ENCODE results near the gene HOXD13.

HOXD13 gene

DNA sequence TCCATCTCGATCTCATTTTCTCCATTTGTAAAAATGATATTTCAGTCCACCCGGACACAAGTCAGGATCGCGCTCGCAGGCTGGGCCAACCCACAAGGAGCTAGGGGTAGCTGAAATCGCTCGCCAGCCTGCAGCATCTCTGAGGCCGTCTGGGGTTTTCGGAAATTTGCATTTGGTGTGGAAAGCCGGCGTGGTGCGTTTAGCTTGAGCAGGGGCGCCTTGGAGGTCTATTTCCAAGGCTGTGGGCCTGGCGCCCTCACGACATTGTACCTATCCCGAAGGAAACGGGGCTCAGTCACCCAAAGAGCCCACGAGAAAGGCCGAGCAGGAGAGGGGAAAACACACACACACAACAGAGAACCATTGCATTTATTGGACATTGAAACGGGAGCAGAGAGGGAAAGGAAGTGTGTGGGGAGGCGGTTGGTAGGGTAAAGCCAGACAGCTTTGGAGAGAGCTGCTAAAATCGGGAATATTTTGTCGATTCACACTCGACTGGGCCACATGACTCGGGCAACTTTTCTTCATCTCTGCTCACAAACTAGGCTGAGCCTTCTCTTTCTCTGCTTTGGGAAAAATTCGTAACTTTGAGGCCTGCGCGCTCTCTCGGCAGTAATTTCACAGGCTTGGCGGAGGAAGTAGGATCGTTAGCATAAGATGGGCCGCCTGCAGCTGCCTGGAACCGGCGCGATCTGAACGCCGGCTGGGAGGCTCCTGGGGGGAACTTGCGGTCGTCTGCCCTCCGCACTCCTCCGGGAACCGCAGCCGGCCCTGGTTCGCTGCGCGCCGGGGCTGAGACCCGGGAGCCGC, 35.9 kb downstream of the HOXD13 start:
- TF ChIP-seq BACH2 (CRISPR knock-in tag; IDR thresholded peaks at IDR 0.05; ENCODE audit: borderline replicate concordance): no peak
- no peak for TF ChIP-seq RARB (CRISPR knock-in tag; IDR thresholded peaks at IDR 0.05)
- TF ChIP-seq, protein P1, sequence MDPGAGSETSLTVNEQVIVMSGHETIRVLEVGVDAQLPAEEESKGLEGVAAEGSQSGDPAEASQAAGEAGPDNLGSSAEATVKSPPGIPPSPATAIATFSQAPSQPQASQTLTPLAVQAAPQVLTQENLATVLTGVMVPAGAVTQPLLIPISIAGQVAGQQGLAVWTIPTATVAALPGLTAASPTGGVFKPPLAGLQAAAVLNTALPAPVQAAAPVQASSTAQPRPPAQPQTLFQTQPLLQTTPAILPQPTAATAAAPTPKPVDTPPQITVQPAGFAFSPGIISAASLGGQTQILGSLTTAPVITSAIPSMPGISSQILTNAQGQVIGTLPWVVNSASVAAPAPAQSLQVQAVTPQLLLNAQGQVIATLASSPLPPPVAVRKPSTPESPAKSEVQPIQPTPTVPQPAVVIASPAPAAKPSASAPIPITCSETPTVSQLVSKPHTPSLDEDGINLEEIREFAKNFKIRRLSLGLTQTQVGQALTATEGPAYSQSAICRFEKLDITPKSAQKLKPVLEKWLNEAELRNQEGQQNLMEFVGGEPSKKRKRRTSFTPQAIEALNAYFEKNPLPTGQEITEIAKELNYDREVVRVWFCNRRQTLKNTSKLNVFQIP (CRISPR knock-in tag; IDR thresholded peaks at IDR 0.05; ENCODE audit: borderline replicate concordance, low read depth): no peak
- TF ChIP-seq CSDC2 (CRISPR knock-in tag; IDR thresholded peaks at IDR 0.05): no peak
- no peak for TF ChIP-seq ZNF8 (CRISPR knock-in tag; IDR thresholded peaks at IDR 0.05)
- TF ChIP-seq ZNF565 (CRISPR knock-in tag; conservative IDR thresholded peaks at IDR 0.05; ENCODE audit: low read depth): no peak
- no peak for TF ChIP-seq GLIS3 (CRISPR knock-in tag; IDR thresholded peaks at IDR 0.05)
- TF ChIP-seq SNAI2 (CRISPR knock-in tag; IDR thresholded peaks at IDR 0.05): no peak
- TF ChIP-seq, protein P2, sequence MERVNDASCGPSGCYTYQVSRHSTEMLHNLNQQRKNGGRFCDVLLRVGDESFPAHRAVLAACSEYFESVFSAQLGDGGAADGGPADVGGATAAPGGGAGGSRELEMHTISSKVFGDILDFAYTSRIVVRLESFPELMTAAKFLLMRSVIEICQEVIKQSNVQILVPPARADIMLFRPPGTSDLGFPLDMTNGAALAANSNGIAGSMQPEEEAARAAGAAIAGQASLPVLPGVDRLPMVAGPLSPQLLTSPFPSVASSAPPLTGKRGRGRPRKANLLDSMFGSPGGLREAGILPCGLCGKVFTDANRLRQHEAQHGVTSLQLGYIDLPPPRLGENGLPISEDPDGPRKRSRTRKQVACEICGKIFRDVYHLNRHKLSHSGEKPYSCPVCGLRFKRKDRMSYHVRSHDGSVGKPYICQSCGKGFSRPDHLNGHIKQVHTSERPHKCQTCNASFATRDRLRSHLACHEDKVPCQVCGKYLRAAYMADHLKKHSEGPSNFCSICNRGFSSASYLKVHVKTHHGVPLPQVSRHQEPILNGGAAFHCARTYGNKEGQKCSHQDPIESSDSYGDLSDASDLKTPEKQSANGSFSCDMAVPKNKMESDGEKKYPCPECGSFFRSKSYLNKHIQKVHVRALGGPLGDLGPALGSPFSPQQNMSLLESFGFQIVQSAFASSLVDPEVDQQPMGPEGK (CRISPR knock-in tag; IDR thresholded peaks at IDR 0.05; ENCODE audit: borderline replicate concordance): no peak
- TF ChIP-seq ZFP3 (CRISPR knock-in tag; IDR thresholded peaks at IDR 0.05): no peak
- TF ChIP-seq, protein P3, sequence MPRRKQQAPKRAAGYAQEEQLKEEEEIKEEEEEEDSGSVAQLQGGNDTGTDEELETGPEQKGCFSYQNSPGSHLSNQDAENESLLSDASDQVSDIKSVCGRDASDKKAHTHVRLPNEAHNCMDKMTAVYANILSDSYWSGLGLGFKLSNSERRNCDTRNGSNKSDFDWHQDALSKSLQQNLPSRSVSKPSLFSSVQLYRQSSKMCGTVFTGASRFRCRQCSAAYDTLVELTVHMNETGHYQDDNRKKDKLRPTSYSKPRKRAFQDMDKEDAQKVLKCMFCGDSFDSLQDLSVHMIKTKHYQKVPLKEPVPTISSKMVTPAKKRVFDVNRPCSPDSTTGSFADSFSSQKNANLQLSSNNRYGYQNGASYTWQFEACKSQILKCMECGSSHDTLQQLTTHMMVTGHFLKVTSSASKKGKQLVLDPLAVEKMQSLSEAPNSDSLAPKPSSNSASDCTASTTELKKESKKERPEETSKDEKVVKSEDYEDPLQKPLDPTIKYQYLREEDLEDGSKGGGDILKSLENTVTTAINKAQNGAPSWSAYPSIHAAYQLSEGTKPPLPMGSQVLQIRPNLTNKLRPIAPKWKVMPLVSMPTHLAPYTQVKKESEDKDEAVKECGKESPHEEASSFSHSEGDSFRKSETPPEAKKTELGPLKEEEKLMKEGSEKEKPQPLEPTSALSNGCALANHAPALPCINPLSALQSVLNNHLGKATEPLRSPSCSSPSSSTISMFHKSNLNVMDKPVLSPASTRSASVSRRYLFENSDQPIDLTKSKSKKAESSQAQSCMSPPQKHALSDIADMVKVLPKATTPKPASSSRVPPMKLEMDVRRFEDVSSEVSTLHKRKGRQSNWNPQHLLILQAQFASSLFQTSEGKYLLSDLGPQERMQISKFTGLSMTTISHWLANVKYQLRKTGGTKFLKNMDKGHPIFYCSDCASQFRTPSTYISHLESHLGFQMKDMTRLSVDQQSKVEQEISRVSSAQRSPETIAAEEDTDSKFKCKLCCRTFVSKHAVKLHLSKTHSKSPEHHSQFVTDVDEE (CRISPR knock-in tag; IDR thresholded peaks at IDR 0.05): no peak
- TF ChIP-seq TCF4 (CRISPR knock-in tag; IDR thresholded peaks at IDR 0.05; ENCODE audit: borderline replicate concordance): no peak
- TF ChIP-seq, protein P4, sequence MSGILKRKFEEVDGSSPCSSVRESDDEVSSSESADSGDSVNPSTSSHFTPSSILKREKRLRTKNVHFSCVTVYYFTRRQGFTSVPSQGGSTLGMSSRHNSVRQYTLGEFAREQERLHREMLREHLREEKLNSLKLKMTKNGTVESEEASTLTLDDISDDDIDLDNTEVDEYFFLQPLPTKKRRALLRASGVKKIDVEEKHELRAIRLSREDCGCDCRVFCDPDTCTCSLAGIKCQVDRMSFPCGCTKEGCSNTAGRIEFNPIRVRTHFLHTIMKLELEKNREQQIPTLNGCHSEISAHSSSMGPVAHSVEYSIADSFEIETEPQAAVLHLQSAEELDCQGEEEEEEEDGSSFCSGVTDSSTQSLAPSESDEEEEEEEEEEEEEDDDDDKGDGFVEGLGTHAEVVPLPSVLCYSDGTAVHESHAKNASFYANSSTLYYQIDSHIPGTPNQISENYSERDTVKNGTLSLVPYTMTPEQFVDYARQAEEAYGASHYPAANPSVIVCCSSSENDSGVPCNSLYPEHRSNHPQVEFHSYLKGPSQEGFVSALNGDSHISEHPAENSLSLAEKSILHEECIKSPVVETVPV (CRISPR knock-in tag; IDR thresholded peaks at IDR 0.05): no peak
- no peak for TF ChIP-seq TOX (CRISPR knock-in tag; IDR thresholded peaks at IDR 0.05; ENCODE audit: borderline replicate concordance)
- TF ChIP-seq ARNTL (CRISPR knock-in tag; IDR thresholded peaks at IDR 0.05; ENCODE audit: borderline replicate concordance, low read depth): no peak
- no peak for TF ChIP-seq ESRRG (CRISPR knock-in tag; IDR thresholded peaks at IDR 0.05)
- TF ChIP-seq, protein P5, sequence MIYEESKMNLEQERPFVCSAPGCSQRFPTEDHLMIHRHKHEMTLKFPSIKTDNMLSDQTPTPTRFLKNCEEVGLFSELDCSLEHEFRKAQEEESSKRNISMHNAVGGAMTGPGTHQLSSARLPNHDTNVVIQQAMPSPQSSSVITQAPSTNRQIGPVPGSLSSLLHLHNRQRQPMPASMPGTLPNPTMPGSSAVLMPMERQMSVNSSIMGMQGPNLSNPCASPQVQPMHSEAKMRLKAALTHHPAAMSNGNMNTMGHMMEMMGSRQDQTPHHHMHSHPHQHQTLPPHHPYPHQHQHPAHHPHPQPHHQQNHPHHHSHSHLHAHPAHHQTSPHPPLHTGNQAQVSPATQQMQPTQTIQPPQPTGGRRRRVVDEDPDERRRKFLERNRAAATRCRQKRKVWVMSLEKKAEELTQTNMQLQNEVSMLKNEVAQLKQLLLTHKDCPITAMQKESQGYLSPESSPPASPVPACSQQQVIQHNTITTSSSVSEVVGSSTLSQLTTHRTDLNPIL (CRISPR knock-in tag; IDR thresholded peaks at IDR 0.05; ENCODE audit: low read depth): no peak
- no peak for TF ChIP-seq ISL1 (CRISPR knock-in tag; IDR thresholded peaks at IDR 0.05)
- no peak for TF ChIP-seq ZFP30 (CRISPR knock-in tag; IDR thresholded peaks at IDR 0.05)
- ATAC-seq: no peak

DNA sequence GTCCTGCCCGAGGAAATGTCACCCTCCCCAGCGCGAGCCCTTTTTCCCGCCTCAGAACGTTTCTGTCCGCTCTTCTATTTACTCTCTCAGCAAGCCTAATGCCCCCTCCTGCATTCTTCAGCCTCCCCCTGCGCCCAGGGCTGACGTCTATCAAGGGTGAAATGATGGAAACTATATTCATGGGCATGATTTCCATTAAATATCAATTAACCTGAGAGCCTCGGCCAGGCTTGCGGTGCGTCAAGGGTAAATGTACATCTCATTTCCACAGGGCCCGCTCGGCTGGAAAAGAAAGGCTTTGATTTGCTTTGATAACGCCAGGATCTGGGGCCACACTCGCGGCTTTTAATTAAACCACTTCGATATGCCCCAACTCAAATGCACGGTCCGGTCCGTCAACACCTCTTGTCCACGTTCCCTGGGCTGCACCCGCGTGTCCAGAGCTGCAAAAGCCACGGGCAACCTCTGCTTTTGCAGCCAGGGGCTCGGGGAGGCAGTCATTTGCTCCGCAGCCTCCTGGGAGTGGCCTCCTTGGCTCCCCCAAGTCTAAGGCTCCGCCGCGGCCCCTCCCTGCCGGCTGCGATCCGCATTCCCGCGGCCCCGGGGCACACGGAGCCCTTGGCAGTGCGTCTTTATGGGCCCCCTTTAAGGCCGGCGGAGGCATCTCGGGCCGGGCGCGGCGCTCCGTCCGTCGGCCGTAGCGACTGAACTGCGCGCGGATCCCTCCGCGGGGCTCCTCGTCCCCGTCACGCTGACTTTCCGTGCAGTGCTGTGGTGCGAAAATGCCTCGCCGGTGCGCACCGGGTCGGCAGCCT, 36.7 kb downstream of the HOXD13 start, which contains the start of gene HOXD8:
TSS of gene HOXD8 (plus strand) at position 724 of the 815 bp plus-strand sequence. CDS start 662 bp downstream, outside the sequence.
- ATAC-seq: peak; percentile 35
- TF ChIP-seq, protein P2 (CRISPR knock-in tag; IDR thresholded peaks at IDR 0.05; ENCODE audit: borderline replicate concordance): peak; percentile 94; the same call in 1 of the 2 replicates
- TF ChIP-seq, protein P3 (CRISPR knock-in tag; IDR thresholded peaks at IDR 0.05): peak; percentile 78; the same call in 1 of the 2 replicates
- TF ChIP-seq ZNF565 (CRISPR knock-in tag; conservative IDR thresholded peaks at IDR 0.05; ENCODE audit: low read depth) (no peak), PPARA (CRISPR knock-in tag; IDR thresholded peaks at IDR 0.05; ENCODE audit: borderline replicate concordance) (no peak), ZFP30 (CRISPR knock-in tag; IDR thresholded peaks at IDR 0.05) (0 out of 2 replicates have a peak, but pooled peaks have one; percentile 9)
